H54 (cell line): ENCODE measurements around the gene LRRC10.
"Not testable (repeated sequence)": the region's sequence is repeated elsewhere in the genome, so short reads cannot be mapped to it uniquely, and the experiment has no call there.

ENCODE experiments used
- DNase-seq: peaks from one replicate; pipeline ENCODE4 v3.0.0; 2011; ENCODE audit warnings: low spot score, mixed read lengths; ENCODE audit not compliant: insufficient read length
- FAIRE-seq: peaks from 3 replicates; lab custom pipeline; 2011; peaks lifted over from hg19 to GRCh38; lab: Jason Lieb, UNC
- POLR2A ChIP-seq: IDR thresholded peaks from 2 replicates; pipeline ENCODE4 v1.6.1; 2011; ENCODE audit warnings: low read depth, mild to moderate bottlenecking, low read length

LRRC10 gene

DNA sequence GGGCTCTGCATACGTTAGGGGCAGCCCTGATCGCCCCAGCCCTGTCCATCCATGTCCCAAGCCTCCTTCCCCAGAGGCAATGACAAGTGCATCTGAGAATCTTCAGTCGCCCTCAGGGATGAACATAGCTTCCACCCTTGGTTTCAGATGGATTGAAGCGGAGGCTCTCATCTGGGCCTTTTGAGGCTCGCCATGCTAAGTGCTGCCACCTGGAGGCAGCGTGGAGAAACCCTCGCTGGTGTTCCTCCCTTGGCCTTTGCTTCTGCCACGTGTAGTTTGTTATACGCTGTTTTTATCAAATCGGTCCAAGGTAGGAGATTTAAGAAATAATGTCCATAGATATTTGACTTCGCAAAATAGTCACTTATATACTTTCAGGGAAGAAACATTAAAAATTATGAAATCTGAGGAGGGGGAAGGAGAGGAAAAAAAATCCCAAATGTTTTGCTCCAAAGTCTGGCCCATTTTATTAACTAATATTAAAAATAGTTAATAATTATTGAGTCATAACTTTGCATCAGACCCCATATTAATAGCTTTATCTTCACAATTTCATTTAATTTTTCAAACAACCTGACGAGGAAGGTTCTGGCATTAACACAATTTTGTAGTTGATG is 28.8 kb upstream of the LRRC10 start:
- DNase-seq (peak; percentile 67), FAIRE-seq (peak; percentile 79)
- no peak for TF ChIP-seq POLR2A

DNA sequence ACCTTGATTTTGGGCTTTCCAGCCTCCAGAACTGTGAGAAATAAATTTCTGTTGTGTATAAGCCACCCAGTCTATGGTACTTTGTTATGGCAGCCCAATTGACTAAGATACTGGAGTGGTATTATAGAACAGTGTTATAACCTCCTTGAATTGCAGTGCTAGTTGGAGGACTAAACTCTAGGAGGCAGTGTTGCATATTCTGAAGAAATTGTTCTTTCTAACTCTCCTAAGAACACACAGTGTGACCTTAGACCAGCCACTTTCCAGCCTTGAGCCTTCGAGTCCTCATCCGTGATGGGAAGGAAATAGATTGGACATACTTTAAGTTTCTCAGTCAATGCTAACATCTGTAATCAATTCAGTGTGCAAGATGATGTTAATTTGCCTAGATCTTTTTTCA is 22.4 kb upstream of the LRRC10 start:
- DNase-seq (no peak), FAIRE-seq (no peak)
- TF ChIP-seq POLR2A: no peak

DNA sequence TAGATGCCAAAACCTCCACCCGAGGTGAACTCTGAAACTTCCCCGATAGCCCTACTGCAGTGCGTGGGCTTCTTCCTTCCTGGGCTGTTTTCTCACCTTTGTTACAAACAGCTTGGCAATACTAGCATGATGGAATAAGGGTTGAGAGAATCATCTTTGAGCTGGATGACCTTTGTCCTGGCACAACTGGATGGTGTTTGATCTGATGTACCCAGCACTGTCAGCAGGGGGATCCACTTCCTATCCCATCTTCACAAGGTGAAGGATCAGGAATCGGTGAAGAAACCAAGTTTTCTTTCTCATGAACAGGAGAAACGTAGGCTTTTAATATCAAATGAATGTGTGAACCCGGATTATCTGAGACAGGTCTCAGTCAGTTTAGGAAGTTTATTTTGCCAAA is 19.5 kb upstream of the LRRC10 start:
- FAIRE-seq (no peak), DNase-seq (no peak)

DNA sequence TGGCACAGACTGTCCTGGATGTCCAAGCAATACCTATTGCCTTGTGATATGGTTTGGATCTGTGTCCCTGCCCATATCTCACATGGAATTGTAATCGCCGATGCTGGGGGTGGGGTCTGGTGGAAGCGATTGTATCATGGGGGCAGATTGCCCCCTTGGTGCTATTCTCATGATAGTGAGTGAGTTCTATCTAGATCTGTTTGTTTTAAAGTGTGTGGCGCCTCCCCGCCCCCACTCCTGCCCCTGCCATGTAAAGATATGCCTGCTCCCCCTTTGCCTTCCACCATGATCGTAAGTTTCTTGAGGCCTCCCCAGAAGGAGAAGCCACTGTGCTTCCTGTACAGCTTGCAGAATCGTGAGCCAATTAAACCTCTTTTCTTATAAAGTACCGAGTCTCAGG is 16.8 kb upstream of the LRRC10 start:
- no peak for TF ChIP-seq POLR2A
- DNase-seq (no peak), FAIRE-seq (no peak)

More for the DNA sequence above, 19.5 kb upstream of the LRRC10 start:
- TF ChIP-seq POLR2A: no peak

DNA sequence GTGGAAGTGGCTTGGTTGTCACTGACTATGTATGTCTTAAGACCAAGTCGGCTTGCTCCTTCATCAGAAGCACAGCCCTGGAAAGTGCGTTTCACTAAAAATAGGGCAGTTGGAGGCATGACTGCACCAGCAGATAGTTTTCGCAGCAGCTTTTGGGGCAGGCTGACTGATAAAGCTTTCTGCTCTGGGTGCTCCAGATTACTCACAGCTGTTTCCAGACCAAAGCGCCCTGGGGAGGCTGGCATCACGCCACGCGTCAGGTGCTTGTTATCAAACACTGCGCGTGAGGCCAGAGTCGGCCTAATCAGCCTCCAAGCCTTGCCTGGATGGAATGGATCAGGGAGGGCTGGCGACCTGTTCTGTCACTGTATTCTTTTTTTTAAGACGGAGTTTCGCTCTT is 13.3 kb upstream of the LRRC10 start:
- DNase-seq: no peak
- no peak for TF ChIP-seq POLR2A

DNA sequence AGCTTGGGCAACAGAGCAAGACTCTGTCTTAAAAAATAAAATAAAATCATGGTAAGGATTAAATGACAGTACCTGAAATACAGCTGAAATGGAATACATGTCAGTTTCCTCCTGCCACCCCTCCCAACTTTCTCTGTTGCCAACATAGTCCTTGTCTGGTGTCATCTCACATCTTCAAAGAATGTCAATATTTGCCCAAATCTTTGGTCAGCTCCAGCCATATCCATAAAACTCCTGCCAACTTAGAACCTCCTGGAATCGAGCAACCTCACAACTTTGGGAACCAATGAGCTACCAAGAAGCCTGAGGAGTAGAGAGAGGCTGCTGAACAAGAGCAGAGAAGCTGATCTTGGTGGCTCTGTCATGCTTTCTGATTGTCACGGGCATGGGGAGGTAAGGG is 10.8 kb upstream of the LRRC10 start:
- DNase-seq: no peak
- no peak for FAIRE-seq
- no peak for TF ChIP-seq POLR2A

More for the DNA sequence above, 13.3 kb upstream of the LRRC10 start:
- FAIRE-seq: no peak

DNA sequence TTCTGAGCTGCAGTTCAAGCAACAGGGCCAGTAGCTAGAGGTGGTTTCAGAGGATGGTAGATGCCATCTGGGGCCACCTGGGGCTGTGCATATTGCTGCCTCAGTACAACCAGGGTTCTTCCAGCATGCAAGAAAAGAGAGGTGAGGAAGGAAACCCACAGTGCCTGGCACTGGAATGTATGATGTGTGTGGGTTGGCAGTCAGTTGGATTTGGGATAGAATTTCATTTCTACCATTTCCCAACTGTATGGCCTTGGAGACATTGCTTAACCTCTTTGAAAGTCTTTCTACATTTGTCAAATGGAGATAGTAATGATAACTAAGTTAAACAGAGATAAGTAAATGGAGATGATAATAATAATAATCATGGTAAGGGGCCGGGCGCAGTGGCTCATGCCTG is 10.2 kb upstream of the LRRC10 start:
- no peak for FAIRE-seq
- DNase-seq: no peak
- no peak for TF ChIP-seq POLR2A

DNA sequence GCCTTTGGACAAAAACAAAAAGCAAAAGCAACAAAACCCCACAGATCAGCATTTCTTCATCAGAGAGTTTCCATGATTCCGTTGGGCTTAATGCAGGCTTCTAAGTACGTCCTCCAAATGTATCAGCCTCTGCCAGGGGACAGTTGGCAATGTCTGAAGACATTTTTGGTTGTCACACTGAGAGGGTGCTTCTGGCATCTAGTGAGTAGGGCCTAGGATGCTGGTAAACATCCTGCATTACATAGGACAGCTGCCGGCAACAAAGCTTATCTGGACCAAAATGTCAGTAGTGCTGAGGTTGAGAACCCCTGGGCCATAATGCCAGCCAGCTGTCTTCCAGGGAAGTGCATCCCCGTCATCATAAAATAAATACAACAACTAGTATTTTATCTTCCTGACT is 9.4 kb upstream of the LRRC10 start:
- DNase-seq (no peak), FAIRE-seq (no peak)
- no peak for TF ChIP-seq POLR2A

DNA sequence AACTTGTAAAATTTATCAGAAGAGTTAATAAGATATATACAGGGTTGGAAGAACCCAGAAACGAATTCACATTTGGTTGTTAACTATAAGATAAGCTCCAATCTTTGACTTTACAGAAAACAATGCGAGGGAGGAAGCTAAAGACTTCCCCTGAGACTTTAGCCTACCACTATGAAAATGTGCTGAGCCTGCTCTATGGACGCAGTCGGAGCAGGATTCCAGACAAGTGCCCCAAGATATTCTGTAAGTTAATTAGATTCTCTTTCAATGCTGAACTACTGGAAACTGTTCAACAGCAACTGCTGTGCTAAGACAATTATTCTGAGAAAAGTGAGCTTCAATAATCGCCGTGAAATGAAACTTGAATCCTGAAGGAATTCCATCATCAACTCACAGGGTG is 8.3 kb upstream of the LRRC10 start:
- DNase-seq: no peak
- no peak for FAIRE-seq
- TF ChIP-seq POLR2A: no peak

DNA sequence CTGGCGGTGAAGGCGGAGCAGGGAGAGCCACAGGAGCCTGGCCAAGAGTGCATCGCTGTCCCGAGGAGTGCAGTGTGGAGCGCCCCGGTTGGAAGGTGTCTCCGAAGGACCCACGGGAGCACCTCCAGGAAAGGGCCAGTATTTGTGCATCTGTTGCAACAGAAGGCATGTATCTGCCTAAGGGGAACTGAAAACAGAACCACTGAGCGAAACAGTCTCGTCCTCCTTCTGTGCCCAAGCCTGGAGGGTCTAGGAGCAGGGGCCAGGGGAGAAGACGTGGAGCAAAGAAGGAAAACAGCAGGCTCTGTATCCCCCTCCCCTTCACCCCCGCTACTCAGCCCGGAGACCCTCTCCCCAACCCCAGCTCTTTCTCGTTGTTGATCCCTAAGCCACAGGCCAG is 5.3 kb upstream of the LRRC10 start:
- no peak for FAIRE-seq

DNA sequence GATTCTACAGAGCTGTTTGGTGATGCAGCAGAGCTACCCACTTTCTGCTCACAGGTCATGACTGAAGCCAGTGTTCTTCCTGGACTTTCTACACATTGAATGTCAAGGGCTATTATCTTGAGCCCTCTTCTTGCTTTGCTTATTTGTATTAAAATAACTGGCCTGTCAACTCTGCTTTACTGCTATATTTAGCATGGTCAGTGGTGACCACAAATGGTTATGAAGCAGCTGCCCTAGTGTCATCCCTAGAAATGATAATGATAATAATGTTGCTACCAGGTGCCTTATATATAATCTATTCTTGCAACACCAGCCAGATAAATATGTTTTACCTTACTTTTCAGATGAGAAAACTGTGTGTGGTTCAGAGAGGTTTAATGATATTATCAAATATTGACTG is 2.6 kb upstream of the LRRC10 start:
- no peak for FAIRE-seq
- DNase-seq: no peak
- no peak for TF ChIP-seq POLR2A

More for the DNA sequence above, 5.3 kb upstream of the LRRC10 start:
- TF ChIP-seq POLR2A: no peak
- DNase-seq: no peak

DNA sequence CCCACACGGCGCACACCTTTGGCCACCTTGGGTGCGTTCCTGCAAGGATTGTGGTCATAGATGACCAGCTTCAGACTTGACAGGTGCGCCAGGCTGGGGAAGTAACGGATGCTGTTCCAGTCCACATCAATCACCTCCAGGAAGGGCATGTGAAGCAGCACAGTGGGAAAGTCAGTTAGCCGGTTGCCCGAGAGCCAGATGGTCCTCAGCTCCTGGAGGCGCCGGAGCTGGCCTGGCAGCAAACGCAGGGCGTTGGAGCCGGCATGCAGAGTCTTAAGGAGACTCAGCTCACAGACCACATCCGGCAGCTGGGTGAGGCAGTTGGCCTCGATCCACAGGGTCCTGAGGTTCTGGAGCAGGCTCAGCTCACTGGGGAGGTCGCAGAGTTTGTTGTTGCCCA is 581 bp downstream of the LRRC10 start:
- FAIRE-seq: no peak
- no peak for DNase-seq
- no peak for TF ChIP-seq POLR2A

DNA sequence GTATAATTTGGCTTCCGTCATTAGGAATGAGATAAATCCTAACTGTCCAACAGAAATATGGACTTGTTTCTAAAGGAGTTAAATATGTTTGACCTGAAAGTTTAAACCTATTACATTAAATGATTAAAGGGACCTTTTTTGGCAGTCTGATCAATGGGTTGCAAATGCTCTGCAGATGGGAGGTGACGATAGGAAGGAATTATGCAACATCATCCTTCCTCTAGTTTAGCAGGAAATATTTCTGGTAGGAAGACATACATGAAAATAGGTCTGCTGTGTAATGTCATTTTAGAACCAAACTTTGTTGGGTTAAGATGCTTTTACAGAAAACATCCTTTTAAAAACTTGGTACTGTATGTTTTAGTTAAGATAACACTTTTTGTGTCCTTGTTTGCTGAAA is 2.6 kb downstream of the LRRC10 start:
- TF ChIP-seq POLR2A: no peak
- DNase-seq (no peak), FAIRE-seq (no peak)

DNA sequence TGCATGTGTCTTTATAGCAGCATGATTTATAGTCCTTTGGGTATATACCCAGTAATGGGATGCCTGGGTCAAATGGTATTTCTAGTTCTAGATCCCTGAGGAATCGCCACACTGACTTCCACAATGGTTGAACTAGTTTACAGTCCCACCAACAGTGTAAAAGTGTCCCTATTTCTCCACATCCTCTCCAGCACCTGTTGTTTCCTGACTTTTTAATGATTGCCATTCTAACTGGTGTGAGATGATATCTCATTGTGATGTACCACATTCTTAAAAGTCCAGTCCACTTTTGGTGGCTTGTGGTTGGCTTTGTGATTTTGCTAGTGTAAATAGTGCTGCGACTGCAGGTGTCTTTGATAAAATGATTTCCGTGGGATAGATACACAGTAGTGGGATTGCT is 6.4 kb downstream of the LRRC10 start:
- FAIRE-seq, DNase-seq: not testable (repeated sequence)

DNA sequence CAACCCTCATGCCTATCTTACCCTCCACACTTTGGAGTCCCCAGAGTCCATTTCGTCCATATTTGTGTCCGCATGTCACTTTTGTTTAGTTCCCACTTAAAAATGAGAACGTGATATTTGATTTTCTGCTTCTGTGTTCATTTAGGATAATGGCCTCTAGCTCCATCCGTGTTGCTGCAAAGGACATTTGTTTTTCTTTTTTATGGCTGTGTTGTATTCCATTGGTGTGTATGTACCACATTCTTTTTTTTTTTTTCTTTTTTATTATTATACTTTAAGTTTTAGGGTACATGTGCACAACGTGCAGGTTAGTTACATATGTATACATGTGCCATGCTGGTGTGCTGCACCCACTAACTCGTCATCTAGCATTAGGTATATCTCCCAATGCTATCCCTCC is 7.2 kb downstream of the LRRC10 start:
- not testable (repeated sequence) for FAIRE-seq

DNA sequence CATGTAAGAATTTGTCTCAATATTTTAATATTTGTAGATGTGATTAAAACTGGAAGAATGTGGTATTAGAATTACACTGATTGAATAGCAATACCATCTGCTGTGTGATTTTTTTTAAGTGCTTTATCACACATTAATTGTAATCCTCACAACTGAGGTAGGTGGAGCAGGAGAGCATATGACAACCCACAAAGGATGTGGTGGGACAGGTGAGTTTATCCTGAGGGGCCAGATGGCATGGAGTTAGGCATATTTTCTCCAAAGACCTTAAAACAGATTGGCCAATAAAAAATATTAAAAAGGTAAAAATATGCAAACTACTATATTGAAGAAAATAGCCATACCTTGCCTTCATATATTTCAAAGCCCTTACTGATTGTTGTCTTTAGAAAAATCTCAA is 7.8 kb downstream of the LRRC10 start:
- TF ChIP-seq POLR2A: no peak
- DNase-seq (no peak), FAIRE-seq (no peak)

More for the DNA sequence above, 7.2 kb downstream of the LRRC10 start:
- not testable (repeated sequence) for DNase-seq
